ENCODE data around the gene RYR1.

RYR1 gene

DNA sequence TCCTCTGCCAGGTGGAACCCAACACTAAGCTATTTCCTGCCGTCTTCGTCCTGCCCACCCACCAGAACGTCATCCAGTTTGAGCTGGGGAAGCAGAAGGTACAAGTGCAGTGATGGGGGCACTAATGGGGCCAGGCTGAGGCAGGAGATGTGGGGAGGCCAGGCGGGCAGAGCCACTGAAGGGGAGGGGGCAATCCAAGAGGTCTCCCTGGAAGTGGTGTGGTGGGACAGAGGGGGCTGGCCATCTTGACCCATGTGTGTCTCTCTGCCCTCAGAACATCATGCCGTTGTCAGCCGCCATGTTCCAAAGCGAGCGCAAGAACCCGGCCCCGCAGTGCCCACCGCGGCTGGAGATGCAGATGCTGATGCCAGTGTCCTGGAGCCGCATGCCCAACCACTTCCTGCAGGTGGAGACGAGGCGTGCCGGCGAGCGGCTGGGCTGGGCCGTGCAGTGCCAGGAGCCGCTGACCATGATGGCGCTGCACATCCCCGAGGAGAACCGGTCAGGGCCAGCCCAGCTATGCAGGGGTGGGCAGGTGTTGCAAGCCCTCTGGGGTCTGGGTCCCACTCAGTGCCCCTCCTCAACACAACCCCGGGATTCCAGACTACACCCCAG is 49.6 kb downstream of the RYR1 start:
- no peak for DNase-seq (ENCODE audit: low read depth)
- TF ChIP-seq, protein P1, sequence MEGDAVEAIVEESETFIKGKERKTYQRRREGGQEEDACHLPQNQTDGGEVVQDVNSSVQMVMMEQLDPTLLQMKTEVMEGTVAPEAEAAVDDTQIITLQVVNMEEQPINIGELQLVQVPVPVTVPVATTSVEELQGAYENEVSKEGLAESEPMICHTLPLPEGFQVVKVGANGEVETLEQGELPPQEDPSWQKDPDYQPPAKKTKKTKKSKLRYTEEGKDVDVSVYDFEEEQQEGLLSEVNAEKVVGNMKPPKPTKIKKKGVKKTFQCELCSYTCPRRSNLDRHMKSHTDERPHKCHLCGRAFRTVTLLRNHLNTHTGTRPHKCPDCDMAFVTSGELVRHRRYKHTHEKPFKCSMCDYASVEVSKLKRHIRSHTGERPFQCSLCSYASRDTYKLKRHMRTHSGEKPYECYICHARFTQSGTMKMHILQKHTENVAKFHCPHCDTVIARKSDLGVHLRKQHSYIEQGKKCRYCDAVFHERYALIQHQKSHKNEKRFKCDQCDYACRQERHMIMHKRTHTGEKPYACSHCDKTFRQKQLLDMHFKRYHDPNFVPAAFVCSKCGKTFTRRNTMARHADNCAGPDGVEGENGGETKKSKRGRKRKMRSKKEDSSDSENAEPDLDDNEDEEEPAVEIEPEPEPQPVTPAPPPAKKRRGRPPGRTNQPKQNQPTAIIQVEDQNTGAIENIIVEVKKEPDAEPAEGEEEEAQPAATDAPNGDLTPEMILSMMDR (conservative IDR thresholded peaks at IDR 0.05; ENCODE audit: low read length), result no peak

DNA sequence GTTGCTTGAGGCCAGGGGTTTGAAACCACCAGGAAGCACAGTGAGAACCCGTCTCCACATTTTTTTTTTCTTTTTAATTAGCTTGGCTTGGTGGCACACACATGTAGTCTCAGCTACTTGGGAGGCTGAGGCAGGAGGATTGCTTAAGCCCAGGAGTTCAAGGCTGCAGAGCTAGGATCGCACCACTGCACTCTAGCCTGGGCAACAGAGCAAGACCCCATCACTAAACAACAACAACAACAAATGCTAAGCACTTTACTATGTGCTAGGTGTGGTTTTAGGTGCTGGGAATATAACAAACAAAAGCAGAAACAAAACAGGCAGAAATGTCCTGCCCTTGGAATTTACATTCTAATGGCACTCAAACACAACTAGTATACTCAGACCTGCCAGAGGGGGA is 51.3 kb downstream of the RYR1 start:
- TF ChIP-seq, protein P1 (conservative IDR thresholded peaks at IDR 0.05; ENCODE audit: low read length), result no peak
- no peak for DNase-seq (ENCODE audit: low read depth)
- H3K4me3 ChIP-seq (ENCODE audit: low read length), result no peak overlapping the region

More for the DNA sequence above, 49.6 kb downstream of the RYR1 start:
- H3K4me3 ChIP-seq (ENCODE audit: low read length), result no peak overlapping the region

DNA sequence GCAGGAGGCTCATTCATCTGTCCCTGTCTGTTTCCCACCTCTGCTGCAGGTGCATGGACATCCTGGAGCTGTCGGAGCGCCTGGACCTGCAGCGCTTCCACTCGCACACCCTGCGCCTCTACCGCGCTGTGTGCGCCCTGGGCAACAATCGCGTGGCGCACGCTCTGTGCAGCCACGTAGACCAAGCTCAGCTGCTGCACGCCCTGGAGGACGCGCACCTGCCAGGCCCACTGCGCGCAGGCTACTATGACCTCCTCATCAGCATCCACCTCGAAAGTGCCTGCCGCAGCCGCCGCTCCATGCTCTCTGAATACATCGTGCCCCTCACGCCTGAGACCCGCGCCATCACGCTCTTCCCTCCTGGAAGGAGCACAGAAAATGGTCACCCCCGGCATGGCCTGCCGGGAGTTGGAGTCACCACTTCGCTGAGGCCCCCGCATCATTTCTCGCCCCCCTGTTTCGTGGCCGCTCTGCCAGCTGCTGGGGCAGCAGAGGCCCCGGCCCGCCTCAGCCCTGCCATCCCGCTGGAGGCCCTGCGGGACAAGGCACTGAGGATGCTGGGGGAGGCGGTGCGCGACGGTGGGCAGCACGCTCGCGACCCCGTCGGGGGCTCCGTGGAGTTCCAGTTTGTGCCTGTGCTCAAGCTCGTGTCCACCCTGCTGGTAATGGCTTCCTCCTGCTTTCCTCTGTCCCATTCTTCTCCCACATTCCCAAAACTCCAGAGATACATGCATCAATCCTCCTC is 52.2 kb downstream of the RYR1 start:
- TF ChIP-seq, protein P1 (conservative IDR thresholded peaks at IDR 0.05; ENCODE audit: low read length), result no peak
- DNase-seq (ENCODE audit: low read depth), result no peak
- H3K4me3 ChIP-seq (ENCODE audit: low read length), result no peak overlapping the region

DNA sequence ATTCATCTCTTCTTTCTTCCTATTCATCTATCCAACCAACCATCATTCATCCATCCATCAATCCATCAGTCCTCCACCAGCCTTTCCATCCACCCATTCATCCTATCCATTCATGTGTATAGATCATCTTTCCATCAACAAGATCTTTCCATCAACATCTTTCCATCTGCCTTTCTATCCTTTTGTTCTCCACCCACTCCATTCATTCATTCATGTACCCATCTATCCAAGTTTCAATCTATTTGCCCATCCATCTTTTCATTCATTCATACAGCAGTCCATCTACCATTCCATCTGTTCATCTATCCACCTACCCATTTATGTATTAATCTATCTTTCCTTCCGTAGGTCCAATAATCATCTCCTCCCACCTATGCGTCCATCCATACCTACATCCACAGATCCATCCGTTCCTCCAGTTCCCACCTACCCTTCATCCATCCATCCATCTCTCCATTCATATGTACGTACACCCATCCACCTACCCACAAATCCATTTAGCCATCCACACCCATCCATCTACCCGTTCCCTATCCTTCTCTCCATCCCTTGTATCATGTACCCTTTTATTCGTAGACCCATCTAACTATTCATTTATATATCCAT is 53.3 kb downstream of the RYR1 start:
- DNase-seq (ENCODE audit: low read depth), result no peak
- no peak overlapping the region for H3K4me3 ChIP-seq (ENCODE audit: low read length)
- TF ChIP-seq, protein P1 (conservative IDR thresholded peaks at IDR 0.05; ENCODE audit: low read length), result no peak

DNA sequence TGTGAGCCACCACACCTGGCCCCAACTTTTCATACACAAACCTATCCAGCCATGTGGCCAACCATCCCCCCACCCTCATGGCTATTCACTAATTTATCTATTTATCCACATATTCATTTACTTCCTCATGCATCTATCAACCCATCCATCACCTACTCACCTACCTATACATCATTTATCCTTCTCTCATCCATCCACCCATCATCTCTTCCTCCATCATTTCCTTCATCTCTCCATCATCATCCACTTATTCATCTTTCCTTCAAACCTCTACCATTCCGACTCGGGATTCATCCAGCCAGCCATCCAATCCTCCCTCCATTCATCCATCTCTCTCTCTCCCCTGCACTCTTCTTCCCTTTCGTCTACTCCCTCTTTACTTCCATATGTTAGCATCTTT is 54.6 kb downstream of the RYR1 start:
- DNase-seq (ENCODE audit: low read depth), result no peak
- TF ChIP-seq, protein P1 (conservative IDR thresholded peaks at IDR 0.05; ENCODE audit: low read length), result no peak
- H3K4me3 ChIP-seq (ENCODE audit: low read length), result no peak overlapping the region

DNA sequence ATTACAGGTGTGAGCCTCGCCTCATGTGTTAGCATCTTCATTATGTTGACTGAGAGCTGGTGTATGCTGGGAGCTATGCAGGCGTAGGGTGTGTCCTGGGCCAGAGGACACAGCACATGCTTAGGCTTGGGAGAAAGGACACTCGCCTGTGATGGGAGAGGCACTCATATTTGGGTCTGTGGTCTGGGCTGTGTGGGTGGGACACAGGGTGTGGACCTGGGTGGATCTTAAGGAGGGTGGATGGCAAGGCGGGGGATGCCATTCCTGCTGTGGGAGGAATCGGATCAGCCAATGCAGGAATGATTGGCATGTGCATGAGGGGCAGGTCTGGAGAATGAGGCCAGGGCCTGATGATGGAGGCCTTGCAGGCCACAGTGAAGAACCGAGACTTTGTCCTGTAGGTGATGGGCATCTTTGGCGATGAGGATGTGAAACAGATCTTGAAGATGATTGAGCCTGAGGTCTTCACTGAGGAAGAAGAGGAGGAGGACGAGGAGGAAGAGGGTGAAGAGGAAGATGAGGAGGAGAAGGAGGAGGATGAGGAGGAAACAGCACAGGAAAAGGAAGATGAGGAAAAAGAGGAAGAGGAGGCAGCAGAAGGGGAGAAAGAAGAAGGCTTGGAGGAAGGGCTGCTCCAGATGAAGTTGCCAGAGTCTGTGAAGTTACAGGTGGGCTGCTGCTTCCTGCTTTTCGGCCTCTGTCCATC is 55.4 kb downstream of the RYR1 start:
- H3K4me3 ChIP-seq (ENCODE audit: low read length), result no peak overlapping the region
- DNase-seq (ENCODE audit: low read depth), result no peak
- TF ChIP-seq, protein P1 (conservative IDR thresholded peaks at IDR 0.05; ENCODE audit: low read length), result no peak
